Endothelial cell of hepatic sinusoid (primary cell): ENCODE data around the gene PPP3CB.

Experiments used
- in situ Hi-C: cut with HindIII; loops from 2 replicates; pipeline ENCODE4 v1.10.0; 2017; ENCODE audit warnings: low sequenced_read_pairs

PPP3CB gene

DNA sequence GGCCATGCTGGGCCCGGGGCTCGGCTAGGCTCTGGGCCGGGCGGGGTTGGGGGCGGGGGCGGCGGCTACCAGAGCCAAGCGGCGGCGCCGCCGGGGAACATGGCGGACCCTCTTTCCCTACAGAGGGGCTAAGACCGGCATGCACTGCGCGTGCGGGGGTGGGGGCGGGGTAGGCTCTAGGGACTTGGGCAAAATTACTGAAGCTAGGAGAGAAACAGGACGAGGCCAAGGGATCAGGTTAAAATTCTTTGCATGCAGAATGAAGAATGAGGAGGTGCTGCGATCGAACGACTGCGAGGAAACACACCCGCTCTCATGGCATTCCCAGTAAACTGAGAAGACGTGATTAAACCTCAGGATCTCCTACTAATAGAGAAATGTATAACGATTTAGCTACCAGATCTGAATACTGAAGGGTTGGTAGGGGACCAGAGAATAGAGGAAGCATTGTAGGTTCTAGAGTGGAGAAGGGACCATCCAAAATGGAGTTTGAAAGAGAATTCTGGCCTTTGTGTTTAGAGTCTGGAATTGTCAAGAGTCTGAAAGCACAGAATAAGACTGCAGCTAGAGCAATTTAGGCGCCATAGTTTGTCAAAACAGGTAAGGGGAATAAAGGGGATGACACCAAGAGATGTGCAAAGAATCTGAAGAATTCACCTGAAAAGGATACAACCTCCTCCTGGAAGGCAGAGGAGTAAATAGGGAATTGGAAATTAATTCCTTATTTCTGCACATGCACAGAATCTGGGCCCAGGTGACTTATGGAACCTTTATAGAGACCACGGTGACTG lies at the start of gene PPP3CB:
TSS of gene PPP3CB (minus strand) at position 141 of the 791 bp plus-strand sequence. CDS start at position 6, 135 bp downstream.
- in situ Hi-C loops = no loop called here

DNA sequence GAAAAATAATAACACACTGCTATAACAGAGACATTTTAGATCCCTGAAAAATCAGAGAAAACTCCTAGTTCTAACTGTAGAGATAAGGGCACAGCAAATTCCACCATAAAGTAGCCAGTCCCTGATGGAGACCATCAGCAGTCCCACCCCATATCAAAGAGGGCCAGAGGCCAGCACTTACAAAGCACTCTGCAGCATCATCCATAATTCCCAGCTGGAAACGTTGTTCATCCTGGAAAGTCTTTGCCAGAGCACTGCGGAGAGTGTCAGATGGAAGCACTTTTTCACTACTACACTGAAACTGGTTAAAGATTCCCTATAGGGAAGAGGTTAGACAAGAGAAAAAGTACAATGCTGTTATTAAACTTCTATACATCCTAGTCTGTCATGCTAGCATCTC lies 49.5 kb upstream of the PPP3CB start:
- in situ Hi-C loops = no loop called here

DNA sequence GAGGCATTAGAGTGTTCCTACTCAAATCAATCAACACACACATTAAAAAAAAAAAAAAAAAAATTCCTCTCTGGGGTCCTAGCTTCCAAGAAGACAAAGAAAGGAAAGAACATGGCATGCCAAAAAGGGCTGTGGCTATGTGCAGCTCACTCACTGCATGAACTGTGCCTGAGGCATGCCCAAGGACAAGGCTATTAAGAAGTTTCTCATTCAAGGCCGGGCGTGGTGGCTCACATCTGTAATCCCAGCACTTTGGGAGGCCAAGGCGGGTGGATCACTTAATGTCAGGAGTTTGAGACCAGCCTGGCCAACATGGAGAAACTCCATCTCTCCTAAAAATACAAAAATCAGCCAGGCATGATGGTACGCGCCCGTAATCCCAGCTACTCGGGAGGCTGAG lies 41.9 kb upstream of the PPP3CB start:
- in situ Hi-C loops = loop anchor here (10.0 kb wide), 1 partner anchor 87 kb away; no protein-coding TSS in a partner anchor

- in situ Hi-C loops = loop anchor here (10.0 kb wide), 1 partner anchor 88 kb away; no protein-coding TSS in a partner anchor
Measured at GRCh38 chr10:73537288-73537687, 41.5 kb upstream of the PPP3CB start.

DNA sequence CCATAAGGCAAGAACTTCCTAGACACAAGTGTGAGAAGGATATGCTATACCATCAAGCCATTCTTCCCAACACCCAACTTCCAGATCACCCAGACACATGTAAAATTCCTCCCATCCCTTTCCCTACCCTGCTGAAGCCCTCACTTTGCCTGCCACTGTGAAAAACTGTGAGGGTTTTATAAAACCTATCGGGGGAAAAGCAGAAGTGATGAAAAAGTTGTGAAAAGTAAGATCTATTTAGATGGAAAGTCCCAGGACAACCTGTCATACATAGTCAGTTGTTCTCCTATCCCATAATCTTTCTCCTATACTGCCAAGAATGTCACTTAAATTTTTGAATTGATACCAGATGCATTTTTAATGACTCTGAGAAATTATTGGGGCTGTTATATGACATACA lies 39.0 kb upstream of the PPP3CB start:
- in situ Hi-C loops = loop anchor here (5.0 to 10.0 kb wide), 2 partner anchors 37 to 90 kb away; no protein-coding TSS in a partner anchor

GRCh38 chr10:73529089-73529832 lies 33.4 kb upstream of the PPP3CB start:
- in situ Hi-C loops = no loop called here

- in situ Hi-C loops = no loop called here
Measured at GRCh38 chr10:73522263-73522662, 26.4 kb upstream of the PPP3CB start.

DNA sequence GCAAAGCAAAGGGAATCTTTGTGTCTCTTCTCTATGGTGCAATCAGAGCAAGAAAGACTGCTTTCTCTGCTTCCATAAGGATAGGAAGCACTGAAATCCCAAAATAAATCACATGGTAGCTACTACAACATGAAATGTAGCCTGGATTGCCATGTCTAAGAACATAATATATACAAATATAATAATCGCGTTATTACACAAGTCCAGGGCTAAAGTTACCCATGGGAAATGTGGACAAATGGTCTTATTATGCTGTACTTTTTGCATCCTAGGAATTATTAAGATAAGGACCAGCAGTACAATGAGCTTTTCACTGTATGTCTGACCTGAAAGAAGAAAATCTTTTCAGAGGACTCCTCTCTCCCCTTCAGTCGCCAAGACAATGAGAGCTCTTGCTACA lies 23.5 kb upstream of the PPP3CB start:
- in situ Hi-C loops = no loop called here

GRCh38 chr10:73517166-73517888 lies 21.5 kb upstream of the PPP3CB start:
- in situ Hi-C loops = no loop called here

DNA sequence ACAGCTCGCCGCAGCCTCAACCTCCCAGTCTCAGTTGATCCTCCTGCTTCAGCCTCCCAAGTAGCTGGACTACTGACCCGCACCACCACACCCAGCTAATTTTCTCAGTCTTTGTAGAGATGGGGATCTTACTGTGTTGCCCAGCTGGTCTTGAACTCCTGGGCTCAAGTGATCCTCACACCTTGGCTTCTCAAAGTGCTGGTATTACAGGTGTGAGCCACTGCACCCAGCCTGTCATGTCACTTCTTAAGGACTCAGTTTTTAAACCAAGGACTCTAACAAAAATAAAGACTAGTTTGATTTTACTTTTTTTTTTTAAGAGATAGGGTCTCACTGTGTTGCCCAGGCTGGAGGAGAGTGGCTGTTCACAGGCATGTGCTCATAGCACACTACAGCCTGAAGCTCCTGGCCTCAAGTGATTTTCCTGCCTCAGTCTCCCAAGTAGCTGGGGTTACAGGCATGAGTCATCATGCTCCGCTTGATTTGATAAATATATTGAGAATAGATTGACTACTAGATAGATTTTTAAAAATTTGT lies 16.5 kb upstream of the PPP3CB start:
- in situ Hi-C loops = no loop called here

DNA sequence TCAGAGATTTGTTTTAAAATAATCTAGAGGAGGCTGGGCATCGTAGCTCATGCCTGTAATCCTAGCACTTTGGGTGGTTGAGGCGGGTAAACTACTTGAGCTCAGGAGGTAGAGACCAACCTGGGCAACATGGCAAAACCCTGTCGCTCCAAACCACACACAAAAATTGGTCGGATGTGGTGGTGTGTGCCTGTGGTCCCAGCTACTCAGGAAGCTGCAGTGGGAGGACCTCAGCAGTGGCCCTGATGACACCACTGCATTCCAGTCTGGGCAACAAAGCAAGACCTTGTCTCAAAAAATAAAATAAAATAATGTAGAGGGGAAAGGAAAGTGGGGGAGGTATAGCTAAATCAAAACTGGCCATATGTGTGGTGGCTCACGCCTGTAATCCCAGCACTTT lies 13.9 kb upstream of the PPP3CB start:
- in situ Hi-C loops = loop anchor here (10.0 kb wide), 1 partner anchor 115 kb away; no protein-coding TSS in a partner anchor

GRCh38 chr10:73506491-73506890 lies 10.7 kb upstream of the PPP3CB start:
- in situ Hi-C loops = loop anchor here (10.0 kb wide), 1 partner anchor 118 kb away; no protein-coding TSS in a partner anchor

DNA sequence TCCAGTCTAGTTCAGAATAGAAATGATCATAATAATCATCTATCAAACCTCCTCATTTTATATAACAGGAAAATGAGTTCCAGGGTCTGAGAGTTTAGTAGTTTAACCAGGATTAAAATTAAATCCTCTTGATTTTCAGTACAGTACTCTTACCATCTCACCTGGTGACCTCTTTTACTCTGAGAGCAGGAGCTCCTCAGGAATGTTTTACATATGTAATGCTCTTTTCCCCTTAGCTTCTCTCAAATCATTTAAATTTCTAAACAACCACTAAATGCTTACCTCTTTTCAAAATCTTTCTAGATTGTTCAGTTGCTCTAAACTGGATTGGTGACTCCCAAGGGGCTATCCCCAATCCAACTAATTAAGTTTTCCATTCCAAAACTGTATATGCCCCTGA lies 10.2 kb upstream of the PPP3CB start:
- in situ Hi-C loops = loop anchor here (10.0 kb wide), 1 partner anchor 119 kb away; no protein-coding TSS in a partner anchor

GRCh38 chr10:73503037-73503436 lies 7.2 kb upstream of the PPP3CB start:
- in situ Hi-C loops = loop anchor here (5.0 to 10.0 kb wide), 2 partner anchors 69 to 122 kb away; no protein-coding TSS in a partner anchor

GRCh38 chr10:73501651-73502050 lies 5.8 kb upstream of the PPP3CB start:
- in situ Hi-C loops = loop anchor here (5.0 to 10.0 kb wide), 2 partner anchors 71 to 123 kb away; no protein-coding TSS in a partner anchor

- in situ Hi-C loops = no loop called here
Measured at GRCh38 chr10:73497623-73498022, 1.8 kb upstream of the PPP3CB start.

DNA sequence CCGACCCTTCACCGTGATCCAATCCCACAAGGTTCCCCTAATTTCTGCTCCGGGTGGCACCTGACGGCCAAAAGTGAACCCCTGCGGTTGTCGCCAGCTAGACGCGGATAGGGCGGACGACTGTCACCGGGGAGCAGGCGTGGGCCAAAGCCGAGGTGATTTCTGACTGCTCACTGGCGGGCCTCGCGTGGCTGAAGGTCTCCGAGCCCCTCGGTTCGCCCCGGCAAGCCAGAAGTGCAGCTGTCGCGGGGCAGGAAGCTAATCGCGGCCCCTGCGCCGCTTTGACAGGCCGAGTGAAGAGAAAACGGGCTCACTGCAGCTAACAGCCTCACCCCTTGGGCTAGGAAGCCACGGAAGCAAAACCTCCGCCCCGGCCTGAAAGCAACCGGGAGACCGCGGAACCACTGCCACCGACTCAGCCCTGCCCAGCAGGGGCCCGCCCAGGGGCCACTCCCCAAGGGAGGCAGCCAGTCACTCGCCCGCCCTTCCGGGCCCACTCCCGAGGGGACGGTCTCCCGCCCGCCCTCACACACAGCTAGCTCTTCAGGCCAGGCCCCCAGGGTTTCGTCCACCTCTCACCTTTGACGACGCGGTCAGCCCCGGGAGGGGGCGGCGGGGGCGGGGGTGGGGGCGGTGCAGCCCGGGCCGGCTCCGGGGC lies 469 bp downstream of the PPP3CB start:
- in situ Hi-C loops = no loop called here

- in situ Hi-C loops = no loop called here
Measured at GRCh38 chr10:73494877-73495225, 973 bp downstream of the PPP3CB start.

- in situ Hi-C loops = no loop called here
Measured at GRCh38 chr10:73494213-73494612, 1.6 kb downstream of the PPP3CB start.

- in situ Hi-C loops = no loop called here
Measured at GRCh38 chr10:73493781-73494180, 2.0 kb downstream of the PPP3CB start.
